Stomach (tissue), 4 donors: ENCODE results near the gene RYR1.

Source experiments
- EP300 ChIP-seq: sonication (generic); formaldehyde crosslinking; IDR thresholded peaks from one replicate; pipeline ENCODE4 v1.6.1; 2017; ENCODE audit warnings: antibody characterized with exemption
- POLR2A ChIP-seq, 4 donors: fragments of 450-650 bp; IDR thresholded peaks; one replicate each; pipeline ENCODE4 v1.6.1; 2016; ENCODE audit warnings: antibody characterized with exemption in 4 of 4, control low read depth in 2 of 4, mild to moderate bottlenecking in 1 of 4, moderate library complexity in 1 of 4
- TF ChIP-seq, protein P1 (sequence below), 7 experiments: fragments of 450-650 bp in 4 of 7; fragments of 200-600 bp in 3 of 7; sonication (generic) in 3 of 7; IDR thresholded peaks; one replicate each; pipeline ENCODE4 v1.5.1; 2016 to 2019; ENCODE audit warnings: antibody characterized with exemption in 7 of 7, control low read depth in 2 of 7, mild to moderate bottlenecking in 1 of 7

DNA sequence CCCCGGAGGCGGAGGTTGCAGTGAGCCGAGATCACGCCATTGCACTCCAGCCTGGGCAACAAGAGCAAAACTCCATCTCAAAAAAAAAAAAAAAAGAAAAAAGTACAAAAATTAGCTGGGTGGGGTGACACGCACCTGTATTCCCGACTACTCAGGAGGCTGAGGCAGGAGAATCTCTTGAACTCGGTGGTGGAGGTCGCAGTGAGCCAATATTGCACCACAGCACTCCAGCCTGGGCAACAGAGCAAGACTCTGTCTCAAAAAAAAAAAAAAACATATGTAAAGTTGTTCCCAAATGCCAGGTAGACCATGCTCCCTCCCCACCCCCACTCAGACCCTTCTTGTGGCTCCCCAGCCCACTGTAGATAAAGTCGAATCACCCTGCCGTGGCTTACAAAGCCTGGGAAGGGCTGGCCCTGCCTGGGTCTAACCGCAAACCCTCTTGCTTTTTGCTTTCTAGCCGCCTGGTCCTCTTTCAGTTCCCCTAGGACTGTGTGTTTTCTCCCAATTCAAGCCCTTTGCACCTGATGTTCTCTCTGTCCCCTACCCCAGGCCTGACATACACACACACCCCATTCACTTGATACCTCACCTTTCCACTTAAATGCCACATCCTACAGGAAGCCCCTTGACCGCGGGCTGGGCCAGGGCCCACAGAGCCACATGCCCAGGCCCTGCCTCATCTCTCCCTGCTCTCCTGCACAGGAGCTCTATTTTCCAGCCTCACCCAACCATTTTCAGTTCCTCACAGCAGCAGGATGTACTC lies 149.9 kb downstream of the RYR1 start:
- TF ChIP-seq POLR2A (IDR thresholded peaks at IDR 0.05) (no peak), EP300 (no peak)
- TF ChIP-seq, protein P1, sequence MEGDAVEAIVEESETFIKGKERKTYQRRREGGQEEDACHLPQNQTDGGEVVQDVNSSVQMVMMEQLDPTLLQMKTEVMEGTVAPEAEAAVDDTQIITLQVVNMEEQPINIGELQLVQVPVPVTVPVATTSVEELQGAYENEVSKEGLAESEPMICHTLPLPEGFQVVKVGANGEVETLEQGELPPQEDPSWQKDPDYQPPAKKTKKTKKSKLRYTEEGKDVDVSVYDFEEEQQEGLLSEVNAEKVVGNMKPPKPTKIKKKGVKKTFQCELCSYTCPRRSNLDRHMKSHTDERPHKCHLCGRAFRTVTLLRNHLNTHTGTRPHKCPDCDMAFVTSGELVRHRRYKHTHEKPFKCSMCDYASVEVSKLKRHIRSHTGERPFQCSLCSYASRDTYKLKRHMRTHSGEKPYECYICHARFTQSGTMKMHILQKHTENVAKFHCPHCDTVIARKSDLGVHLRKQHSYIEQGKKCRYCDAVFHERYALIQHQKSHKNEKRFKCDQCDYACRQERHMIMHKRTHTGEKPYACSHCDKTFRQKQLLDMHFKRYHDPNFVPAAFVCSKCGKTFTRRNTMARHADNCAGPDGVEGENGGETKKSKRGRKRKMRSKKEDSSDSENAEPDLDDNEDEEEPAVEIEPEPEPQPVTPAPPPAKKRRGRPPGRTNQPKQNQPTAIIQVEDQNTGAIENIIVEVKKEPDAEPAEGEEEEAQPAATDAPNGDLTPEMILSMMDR (IDR thresholded peaks at IDR 0.05) = no peak
